Posterior vena cava (tissue), 2 donors: ENCODE results near the gene C11orf58. TPM values are rescaled to one million over a fixed set of nuclear protein-coding genes. Genes with fewer than 3 reads are reported as not detected.

Source experiments
- DNase-seq: peaks from one replicate; pipeline ENCODE4 v3.0.0-alpha.2; 2020; ENCODE audit warnings: low spot score
- intact Hi-C, 2 donors: fragments of 100-400 bp; cut with DNase I; formaldehyde crosslinking; loops; one replicate each; pipeline versions ENCODE4 v1.14.1 to v1.14.2; 2022 to 2023
- total RNA-seq, 2 donors: library from RNA; stranded (reverse); fragmentation: NEBNext Ultra II Directional; extraction: Animal tissue kit (Norgen Biotek cat#: 25700); gene quantifications; one replicate each; pipeline ENCODE4 v1.2.1, GENCODE V29; 2021
- donor health status: DM: yes; HTN: yes; CAD: no.
- donor health status: DM: yes; HTN: yes; CAD: no.

C11orf58 gene
- total RNA-seq, 2 donors from 2014 or later: 100 to 101 TPM

DNA sequence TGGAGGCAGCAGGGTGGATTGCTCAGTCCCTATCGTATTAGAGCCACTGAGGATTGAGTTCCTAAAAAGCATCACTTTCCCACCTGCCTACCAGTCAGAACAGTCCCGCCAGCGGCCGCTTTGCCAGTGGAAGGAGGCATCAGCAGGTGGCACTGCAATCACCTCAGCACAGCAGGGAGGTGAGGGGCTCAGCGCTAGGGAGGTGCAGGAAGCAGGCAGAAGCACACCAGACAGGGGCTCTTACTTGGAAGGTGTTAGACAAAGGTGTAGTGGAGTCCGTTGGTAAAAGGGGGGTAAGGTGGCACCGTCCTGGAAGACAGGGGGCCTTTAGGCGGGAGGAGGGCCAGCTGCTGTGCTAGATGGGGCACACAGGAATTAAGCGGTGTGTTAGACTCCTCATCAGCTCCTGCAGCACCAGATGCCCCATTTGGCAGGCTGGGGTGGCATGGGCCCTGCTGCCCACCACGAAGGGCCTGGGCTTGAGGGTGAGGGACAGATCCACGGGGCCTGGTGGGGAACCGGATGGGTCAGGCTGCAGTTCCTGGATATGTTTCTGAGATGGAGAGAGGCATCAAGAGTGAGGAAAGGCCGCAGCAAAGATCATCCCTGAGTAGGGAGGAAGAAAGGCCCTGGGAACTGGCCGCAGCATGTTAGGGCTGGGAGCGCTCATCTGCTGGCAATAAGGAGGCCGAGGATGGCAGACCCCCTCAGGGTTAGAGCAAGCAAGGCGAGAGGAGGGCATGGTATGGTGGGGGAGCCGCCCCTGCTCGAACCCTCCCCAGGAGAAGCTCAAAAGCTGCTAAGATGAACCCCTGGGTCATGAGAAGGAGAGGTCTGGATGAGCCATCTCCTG, 42.5 kb downstream of the C11orf58 start:
- peak; percentile 72 for DNase-seq
- intact Hi-C loops: no loop called here

DNA sequence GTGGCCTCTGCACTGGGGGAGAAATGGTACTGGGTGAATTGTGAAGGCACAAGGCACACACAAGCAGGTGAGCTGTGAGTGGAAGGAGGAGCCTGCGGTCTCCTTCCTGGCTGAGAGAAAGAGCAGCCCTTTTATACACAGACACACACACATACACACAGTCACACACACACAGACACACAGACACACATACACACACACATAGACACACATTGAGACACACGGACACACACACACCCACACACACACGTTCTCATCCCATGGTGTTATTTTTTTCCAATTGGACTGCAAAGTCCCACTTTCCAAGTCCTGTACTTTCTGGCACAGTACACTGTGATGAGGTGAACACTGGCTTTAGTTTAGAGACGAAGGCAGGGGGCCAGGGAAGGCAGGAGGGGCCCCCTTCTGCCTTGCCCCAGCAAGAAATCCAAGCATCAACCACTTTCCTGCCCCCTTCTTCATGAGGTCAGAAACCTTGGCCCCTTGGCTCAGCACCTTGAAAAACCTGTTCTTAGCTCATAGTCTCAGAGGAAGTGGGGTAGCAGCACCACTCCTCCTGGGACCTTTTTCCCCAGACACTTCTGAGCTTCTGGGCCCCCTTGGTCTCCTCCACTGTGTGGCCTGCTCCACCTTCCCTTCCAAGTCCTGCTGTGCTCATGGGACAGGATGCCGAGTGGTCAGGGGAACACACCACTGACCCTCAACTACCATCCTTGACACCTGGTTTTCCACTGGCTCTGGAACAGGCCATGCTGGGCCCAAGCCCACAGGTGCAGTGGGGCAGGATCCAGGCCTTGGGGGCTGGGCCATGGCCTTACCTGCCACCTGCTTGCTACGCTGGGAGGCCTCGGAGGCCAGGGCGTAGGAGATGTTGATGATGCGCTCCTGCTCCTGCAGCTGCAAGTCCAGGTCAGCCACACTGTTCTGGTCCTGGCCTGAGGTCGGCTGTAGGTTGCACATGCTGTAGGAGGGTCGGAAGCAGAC, 43.8 kb downstream of the C11orf58 start:
- intact Hi-C loops: no loop called here

DNA sequence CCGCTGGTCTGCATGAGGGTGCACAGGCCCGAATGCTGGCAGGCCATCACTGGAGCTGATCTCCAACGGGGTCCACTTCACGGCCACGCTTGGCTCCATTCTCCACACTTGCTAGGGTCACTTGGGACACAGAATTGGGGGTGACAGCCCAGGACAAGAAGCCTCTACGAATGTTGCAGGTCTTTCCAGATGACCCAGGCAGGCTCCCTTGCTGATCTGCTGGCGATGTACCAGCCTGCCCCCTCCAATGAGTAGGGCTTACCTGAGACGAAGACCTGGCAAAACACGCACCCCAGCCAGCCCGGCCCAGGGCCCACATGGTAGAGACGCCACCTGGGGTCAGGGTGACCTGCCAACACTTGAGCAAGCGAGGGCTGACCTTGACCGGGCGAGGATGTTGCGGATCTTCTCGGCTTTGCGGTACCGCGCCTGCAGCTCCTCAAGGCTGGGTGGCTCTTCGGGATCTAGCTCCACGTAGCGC, 44.9 kb downstream of the C11orf58 start:
- DNase-seq: peak; percentile 79
- intact Hi-C loops: no loop called here

More for the DNA sequence above, 43.8 kb downstream of the C11orf58 start:
- peak; percentile 65 for DNase-seq

DNA sequence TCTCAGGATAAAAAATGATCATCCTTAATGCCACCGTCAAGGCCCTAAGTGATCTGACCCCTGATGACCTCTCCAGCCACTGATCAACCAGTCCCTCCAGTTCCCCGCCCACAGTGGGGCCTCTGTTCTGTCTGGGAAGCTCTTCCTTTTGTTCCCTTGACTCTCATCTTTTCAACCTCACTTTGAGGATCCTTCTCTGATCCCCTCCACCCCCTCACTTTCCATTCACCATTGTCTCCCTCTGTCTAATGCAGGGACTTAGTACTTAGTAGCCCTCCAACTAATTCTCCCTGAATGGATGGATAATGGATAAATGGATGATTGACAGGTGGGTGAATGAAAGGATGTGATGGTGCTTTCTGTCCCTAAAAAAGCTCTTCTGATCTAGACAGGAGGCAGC, 45.6 kb downstream of the C11orf58 start:
- DNase-seq: no peak
- intact Hi-C loops: no loop called here

DNA sequence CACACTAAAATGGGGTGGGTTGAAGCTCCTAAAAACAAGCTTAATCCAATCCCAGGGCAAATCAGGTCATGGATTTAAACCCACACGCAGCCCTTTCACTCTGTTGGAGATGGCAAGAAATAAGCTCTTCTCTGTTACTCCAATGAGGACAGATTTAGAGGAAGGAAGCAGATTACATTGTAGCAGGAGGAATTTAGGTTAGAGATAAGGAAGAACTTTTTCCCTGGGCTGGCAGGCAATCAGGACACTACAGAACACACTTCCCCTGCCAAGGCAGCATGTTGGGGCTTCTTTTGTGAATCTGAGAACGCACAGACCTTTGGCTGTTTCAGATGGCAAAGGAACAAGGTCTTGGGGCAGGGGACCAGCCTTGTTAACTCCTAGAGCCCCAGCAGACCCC, 46.2 kb downstream of the C11orf58 start:
- DNase-seq: no peak
- intact Hi-C loops: no loop called here

DNA sequence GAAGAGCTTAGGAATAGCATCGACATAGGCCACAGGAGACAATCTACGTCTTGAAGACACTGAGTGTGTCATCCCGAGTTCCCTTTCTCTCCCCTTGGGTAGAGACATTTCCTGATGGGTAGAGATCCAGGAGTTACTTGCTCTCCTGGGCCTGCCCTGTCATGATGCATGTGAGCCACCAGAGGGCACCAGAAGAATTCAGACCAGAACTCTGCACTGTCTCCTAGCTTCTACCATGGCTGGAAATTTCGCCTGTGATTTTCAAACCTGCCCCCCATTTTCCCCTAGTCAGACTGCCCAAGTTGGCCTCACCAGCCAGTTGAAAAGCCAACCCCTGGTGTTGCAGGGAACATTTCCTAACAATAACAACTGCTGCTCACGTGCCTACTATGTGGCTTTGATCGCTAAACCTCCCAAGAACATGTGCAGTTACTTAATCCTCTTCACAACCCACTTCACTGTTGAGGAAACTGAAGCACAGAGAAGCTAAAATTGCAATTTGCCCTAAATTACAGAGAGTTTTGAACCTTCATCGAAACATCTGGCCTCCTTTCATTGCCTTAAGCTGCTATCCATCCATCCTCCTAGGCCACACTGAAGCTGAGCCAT, 47.2 kb downstream of the C11orf58 start:
- intact Hi-C loops: no loop called here
- DNase-seq: peak; percentile 83

DNA sequence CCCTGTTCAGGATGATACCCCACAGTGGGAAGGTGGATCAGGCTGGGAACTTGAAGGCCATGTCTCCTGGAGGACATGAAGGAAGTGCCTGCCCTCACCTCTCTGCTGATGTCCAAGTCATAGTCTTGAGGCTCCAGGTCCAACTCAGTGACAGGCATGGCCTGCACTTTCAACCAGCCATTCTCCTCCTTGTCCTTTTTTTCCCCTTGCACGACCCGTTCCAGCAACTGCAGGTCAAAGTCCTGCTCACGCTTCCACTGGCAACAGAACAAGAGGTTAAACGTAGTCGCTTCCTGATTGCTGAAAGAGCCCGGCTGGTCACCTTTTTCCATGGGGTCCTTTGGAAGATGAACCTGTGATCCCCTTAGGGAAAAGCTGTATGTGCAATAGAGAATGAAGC, 47.7 kb downstream of the C11orf58 start:
- intact Hi-C loops: no loop called here
- DNase-seq: no peak

DNA sequence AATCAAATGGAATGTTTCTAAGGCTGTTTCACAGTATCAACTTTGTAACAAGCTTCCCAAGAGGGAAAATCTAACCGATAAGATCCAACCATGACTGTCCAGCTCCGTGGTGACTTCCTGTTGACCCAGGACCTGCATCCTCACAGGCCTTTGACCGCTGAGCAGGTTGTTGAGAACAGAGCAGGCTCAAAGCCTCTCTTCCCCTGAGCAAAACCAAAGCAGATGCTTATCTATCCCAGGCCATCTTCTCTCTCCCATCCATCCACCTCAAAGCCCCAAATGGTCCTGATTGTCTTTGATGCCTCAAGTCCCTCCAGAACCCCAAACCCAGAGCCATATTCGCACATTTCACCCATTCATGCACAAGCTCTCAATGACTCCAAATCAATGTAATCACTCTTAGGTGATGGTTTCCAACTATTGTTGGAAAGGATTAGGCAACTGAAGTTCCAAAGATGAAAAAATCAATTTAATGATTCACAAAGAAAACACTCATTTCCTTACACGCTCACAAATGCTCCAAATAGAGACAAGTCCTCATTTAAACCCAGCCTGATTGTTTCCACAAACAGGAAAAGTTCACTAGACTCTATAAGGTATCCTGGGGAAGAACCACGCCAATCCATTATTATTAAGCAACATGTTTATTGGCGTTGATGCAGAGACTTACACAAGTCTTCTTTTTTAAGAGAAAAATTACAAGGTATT, 48.7 kb downstream of the C11orf58 start:
- intact Hi-C loops: no loop called here
- no peak for DNase-seq

DNA sequence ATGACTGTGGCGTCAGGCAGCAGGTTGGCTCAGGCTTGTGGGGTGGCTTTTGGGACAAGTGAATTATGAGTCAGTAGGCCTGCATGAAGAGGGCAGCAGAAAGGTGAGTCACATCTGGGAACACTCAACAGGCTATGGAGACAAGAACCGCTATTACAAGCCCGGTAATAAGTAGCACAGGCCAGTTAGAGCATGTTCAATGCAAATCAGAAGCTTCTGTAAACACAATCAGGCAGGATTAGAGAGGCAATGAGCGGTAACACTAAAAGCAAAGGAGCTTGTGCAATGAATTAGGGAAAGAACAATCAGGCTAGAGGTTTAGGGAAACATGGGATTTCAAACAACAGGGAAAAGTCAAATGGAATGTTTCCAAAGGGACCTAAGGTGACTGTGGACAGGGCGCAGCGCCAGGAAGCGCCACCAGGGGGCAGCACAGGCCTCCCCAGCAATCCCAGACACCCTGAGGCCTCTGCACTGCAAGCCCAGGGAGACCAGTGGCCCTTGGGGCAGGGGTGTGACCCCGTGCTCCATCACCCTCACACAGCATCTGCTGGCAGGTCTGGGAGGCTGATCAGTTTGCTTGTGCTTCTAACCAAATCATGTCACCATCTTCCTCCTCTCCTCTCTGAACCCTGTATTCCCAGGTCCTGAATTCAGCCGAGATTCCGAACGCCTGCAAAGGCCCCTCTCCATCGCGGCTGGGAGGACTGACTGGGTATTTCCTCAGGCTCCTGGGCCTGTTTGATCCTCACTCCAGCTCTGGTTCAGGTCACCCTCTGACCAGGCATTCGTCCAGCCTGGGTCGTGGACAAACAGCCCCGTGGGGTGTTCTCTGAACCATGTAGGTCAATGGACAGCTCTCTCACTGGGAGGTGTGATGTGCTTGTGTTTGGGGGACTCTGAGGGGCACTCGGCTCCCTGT, 50.0 kb downstream of the C11orf58 start:
- intact Hi-C loops: no loop called here

DNA sequence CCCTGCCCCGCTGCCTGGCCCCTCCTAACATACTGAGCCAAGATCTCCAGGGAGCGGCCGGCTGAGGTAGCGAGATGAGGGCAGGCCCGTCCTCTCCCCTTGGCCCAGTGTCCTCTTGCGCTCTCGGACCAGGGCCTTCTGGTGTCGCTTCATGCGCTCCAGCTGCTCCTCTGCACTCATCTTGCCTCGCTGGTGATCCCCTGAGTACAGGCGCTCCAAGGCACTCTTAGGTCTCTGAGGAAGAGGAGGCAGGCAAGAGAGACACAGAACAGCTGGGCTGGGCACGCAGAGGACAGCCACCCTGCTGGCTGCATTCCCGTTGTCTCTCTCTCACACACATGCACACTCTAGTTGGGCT, 50.6 kb downstream of the C11orf58 start:
- intact Hi-C loops: no loop called here
- DNase-seq: no peak

More for the DNA sequence above, 50.0 kb downstream of the C11orf58 start:
- DNase-seq: peak; percentile 92

DNA sequence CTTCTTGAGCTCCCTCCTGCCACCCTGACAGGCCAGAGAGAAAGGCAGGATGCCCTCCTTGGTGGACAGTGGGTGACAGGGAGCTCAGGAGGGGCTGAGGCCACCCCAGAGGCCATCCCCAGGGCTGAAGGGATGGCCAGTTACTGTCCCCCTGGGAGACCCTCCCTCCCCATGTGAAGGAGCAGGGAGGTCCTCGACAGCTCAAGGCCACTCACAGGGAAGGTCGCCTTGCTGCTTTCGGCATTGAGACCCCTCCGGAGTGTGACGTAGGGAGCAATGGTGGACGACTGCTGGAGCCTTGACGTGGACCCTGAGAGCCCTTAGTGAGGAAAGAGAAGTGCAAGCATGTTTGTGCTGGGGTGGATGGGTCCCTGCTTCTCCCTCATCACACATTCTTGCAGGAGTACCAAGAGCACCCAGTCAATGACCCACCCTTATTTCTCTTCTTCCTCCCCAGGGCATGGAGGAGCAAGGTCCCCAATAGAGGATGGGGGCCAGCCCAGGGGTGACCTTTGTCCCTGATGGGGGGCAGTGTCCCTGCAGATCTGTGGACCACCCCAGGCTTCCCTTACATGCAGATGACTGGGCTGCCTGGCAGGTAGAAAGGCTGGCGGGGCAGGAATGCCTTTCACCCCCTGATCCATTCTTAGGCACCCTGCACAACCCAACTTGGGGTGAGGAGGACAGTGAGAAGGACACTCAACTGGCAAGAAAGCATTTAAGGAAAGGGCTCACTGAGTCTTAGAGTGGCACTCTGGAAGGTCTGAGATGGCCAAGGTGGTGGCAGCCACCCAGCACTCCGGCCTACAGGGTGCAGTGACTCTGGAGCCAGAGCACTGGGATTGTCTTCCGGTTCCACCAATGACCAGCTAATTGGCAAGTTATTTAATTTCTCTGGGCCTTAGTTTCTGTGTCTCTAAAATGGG, 51.4 kb downstream of the C11orf58 start:
- DNase-seq: peak; percentile 50
- intact Hi-C loops: no loop called here

DNA sequence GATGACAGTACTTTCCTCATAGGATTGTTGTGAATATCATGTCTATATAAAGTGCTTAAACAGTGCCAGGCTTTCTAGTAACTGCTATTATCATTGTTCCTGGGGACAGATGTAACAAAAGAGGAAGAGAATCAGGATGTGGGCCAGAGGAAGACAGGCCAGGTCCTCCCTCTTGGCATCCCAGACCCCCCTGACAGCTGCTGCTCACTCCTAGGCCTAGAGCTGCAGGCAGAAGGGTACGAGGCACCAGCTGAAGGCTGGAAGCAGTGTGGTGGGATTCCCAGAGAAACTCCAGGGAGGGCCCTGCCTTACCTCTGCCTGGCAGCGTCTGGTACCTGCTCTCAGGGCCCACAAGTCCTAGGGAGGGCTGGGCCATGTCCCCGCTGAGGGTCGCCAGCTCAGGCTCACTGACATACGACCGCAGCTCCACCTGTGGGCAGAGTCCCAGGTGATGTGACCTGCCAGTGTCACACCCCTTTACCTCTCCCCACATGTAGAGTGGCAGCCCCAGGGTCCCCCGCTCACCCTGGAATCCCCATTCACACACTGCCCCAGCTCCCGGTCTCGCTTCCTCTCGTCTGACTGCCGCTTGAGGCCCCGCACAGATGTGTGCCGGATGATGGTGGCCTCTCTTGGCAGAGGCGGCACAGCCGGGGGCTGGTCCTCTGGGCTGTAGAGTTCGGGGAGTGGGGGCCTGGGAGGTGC, 52.2 kb downstream of the C11orf58 start:
- intact Hi-C loops: no loop called here
- peak; percentile 83 for DNase-seq

DNA sequence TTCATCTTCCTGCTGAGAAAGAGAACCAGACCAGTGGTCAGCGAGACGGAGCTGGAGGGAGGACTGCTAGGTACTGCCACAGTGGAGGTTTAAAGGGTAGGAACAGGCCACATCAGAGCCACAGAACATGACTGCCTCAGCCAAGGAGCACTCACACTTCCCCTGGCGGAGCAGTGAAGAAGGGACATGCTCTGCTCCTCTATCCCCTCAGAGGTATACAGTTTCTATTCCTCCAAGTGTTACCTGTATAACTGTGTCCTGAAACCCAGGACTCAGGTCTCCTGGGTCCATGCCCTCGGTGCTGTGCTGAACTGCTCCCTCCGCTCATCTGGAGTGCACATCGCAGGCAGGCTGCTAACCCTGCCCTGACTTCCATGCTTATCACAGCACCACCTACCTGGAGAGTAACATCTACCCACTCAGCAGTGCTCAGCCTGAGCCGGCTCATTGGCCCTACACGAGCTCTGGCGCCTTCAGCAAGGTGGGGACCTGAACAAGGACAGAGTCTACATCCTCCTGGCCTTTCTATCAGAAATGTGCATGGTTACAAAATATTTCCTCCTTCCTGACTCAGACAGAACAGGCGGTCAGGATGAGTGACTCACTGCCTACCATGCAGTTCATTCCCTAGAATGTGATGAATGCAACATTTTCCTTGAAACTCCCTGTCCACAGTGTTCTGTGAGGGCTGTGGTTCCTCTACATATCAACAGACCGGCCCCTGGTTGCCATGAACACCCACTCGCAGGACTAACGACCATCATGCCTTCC, 52.9 kb downstream of the C11orf58 start:
- DNase-seq: peak; percentile 88
- intact Hi-C loops: no loop called here

DNA sequence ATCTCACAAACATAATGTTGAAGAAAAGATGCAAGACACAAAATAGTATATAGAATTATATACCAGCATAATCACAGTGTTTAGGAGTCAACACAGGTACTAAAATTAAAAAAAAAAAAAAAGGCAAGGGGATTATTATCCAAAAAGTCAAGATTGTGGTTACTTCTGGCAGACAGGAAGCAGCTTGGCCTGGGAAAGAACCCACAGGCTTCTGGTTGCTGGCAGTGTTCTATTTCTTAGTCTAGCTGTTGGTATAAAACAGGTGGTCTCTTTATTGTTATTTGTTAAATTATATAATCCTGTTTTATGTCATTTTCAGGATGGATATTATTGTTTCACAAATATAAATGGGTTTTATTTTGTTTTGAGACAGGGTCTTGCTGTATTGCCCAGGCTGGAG, 54.0 kb downstream of the C11orf58 start:
- intact Hi-C loops: no loop called here
- no peak for DNase-seq

DNA sequence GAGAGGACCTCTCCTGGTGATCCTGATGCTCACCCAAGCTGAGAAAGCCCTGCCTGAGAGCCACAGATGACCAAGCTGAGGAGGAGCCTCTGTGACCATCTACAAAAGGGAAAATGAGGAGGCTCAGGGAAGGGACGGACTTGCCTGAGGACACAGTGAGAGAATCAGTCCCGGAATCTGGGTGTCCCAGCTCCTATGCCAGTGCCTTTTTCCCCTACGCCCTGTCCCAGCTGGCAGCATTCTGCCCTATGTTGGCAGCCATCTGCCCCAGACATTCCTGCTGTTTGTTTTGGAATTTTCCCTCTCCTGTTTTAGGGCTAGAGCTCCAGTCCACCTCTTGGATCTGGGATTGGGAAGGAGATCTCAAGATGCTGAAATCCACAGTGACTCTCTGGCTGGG, 54.6 kb downstream of the C11orf58 start:
- intact Hi-C loops: no loop called here
- DNase-seq: no peak

DNA sequence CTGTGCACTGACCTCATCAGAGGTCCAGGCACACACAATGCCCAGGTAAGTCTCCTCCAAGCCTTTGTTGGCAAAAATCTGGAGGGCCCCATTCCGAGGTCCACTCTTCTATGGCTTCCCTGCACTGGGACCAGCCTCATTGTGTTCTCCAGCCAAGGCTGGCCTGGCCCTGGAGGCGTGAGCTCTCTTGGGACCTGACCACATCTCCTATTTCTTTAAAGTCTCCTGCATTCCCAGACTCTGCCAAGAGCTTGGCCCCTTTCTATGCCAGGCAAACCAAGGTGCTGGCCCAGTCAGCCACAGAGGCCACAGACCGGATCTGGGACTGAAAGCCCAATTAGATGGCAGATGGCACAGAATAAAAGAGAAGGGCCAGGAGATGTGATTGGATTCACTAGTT, 55.1 kb downstream of the C11orf58 start:
- intact Hi-C loops: no loop called here
- peak; percentile 68 for DNase-seq
